Measurements from ENCODE around the gene RARS2. TPM values are rescaled to one million over a fixed set of nuclear protein-coding genes. Genes with fewer than 3 reads are reported as not detected.

Gene RARS2
- total and polyA plus RNA-seq, 2 experiments from 2014 or later = 31.8 to 38.5 TPM

- peaks cover 5% of the 10 kb centered on the region; the same call in 1 of the 2 replicates for H4K20me1 ChIP-seq (replicated peaks; ENCODE audit: insufficient read depth)
- H3K36me3 Mint-ChIP-seq (ENCODE audit: low read depth) = peaks cover 7% of the 10 kb centered on the region
- TF ChIP-seq EZH2phosphoT487 (IDR thresholded peaks at IDR 0.05; ENCODE audit: unreplicated experiment) (no peak), STAT1 (IDR thresholded peaks at IDR 0.05; ENCODE audit: unreplicated experiment) (no peak), ZNF331 (CRISPR knock-in tag; IDR thresholded peaks at IDR 0.05; ENCODE audit: low read depth) (no peak), CTCF (conservative IDR thresholded peaks at IDR 0.05; ENCODE audit: low read depth in 2 of 2) (no peak), ETS1 (IDR thresholded peaks at IDR 0.05) (no peak), POLR2AphosphoS5 (IDR thresholded peaks at IDR 0.05; ENCODE audit: low read depth) (no peak), ZNF114 (CRISPR knock-in tag; IDR thresholded peaks at IDR 0.05) (no peak), CREB1 (CRISPR knock-in tag; IDR thresholded peaks at IDR 0.05; ENCODE audit: low read depth) (no peak), EZH2 (IDR thresholded peaks at IDR 0.05; ENCODE audit: low read depth, unreplicated experiment) (no peak), JUNB (IDR thresholded peaks at IDR 0.05; ENCODE audit: unreplicated experiment) (no peak), ZNF462 (CRISPR knock-in tag; IDR thresholded peaks at IDR 0.05) (no peak), NANOG (IDR thresholded peaks at IDR 0.05; ENCODE audit: borderline replicate concordance) (no peak), REST (IDR thresholded peaks at IDR 0.05; ENCODE audit: unreplicated experiment) (no peak)
- H3K4me1 ChIP-seq (ENCODE audit: insufficient read depth) = peaks cover 10% of the 10 kb centered on the region; the same call in 1 of the 2 replicates
- H3K9me2 ChIP-seq (ENCODE audit: insufficient read depth) = no peaks in the 10 kb centered on the region
- ATAC-seq (no peak), DNase-seq (ENCODE audit: low spot score) (no peak)
- peaks cover 92% of the 10 kb centered on the region for H3K79me2 ChIP-seq (replicated peaks; ENCODE audit: insufficient read depth)
- peaks cover 2% of the 10 kb centered on the region for H3K27me3 Mint-ChIP-seq (ENCODE audit: insufficient read depth, low read depth, poor library complexity)
- H3K27ac ChIP-seq (ENCODE audit: low read depth) = no peak overlapping the region
- H3K4me2 ChIP-seq = no peak overlapping the region
- no peak overlapping the region for H3K4me3 ChIP-seq
- no peaks in the 10 kb centered on the region for H3F3A ChIP-seq (replicated peaks; ENCODE audit: low read depth)
- H3K27ac Mint-ChIP-seq = no peak overlapping the region
- no peaks in the 10 kb centered on the region for H3K27me3 ChIP-seq (ENCODE audit: insufficient read depth)
- H3K36me3 ChIP-seq (ENCODE audit: insufficient read depth) = no peaks in the 10 kb centered on the region
- H3K4me3 Mint-ChIP-seq = no peak overlapping the region
- H3K4me1 Mint-ChIP-seq = peaks cover 27% of the 10 kb centered on the region
- no peak overlapping the region for H2AFZ ChIP-seq
- H3K9me3 Mint-ChIP-seq = no peaks in the 10 kb centered on the region
Measured at GRCh38 chr6:87572883-87573282, 16.9 kb downstream of the RARS2 start.
